SKM-1 treated with dmso at 0.1 percent for 144 hours (cell line): ENCODE data around the gene F2RL1.
A peak's percentile ranks its signal among the peaks of the same experiment; 100 is the strongest.
"Not testable (repeated sequence)": the region's sequence is repeated elsewhere in the genome, so short reads cannot be mapped to it uniquely, and the experiment has no call there.

Experiments
- DNase-seq: peaks from one replicate; lab custom pipeline; 2025; ENCODE audit not compliant: unreplicated experiment; lab: John Stamatoyannopoulos, UW

The F2RL1 gene

GRCh38 chr5:76849419-76850291 lies 30.8 kb downstream of the F2RL1 start, which contains the start of gene S100Z:
TSS of gene S100Z (plus strand) at chr5:76850014. CDS start at chr5:76875360, 25,346 bp downstream.
- peak; percentile 80 for DNase-seq

- DNase-seq: no peak
Observed at GRCh38 chr5:76850543-76851145, 31.8 kb downstream of the F2RL1 start.

- peak; percentile 19 for DNase-seq
Observed at GRCh38 chr5:76851728-76852369, 33.0 kb downstream of the F2RL1 start.

GRCh38 chr5:76852772-76853171 lies 33.9 kb downstream of the F2RL1 start:
- DNase-seq: no peak

GRCh38 chr5:76853741-76854140 lies 34.9 kb downstream of the F2RL1 start:
- DNase-seq: not testable (repeated sequence)

- DNase-seq: no peak
Observed at GRCh38 chr5:76854644-76855043, 35.8 kb downstream of the F2RL1 start.

- DNase-seq: not testable (repeated sequence)
Observed at GRCh38 chr5:76855501-76855900, 36.7 kb downstream of the F2RL1 start.

GRCh38 chr5:76855961-76856360 lies 37.1 kb downstream of the F2RL1 start:
- DNase-seq: peak; percentile 91

- peak; percentile 27 for DNase-seq
Observed at GRCh38 chr5:76856800-76857199, 38.0 kb downstream of the F2RL1 start.

- DNase-seq: peak; percentile 32
Observed at GRCh38 chr5:76859591-76860247, 40.9 kb downstream of the F2RL1 start.

GRCh38 chr5:76861612-76862011 lies 42.8 kb downstream of the F2RL1 start:
- no peak for DNase-seq

- DNase-seq: no peak
Observed at GRCh38 chr5:76863001-76863400, 44.2 kb downstream of the F2RL1 start.

- no peak for DNase-seq
Observed at GRCh38 chr5:76866503-76866902, 47.7 kb downstream of the F2RL1 start.

- no peak for DNase-seq
Observed at GRCh38 chr5:76867038-76867437, 48.2 kb downstream of the F2RL1 start.

GRCh38 chr5:76867827-76868693 lies 49.2 kb downstream of the F2RL1 start:
- peak; percentile 69 for DNase-seq

GRCh38 chr5:76870046-76870445 lies 51.2 kb downstream of the F2RL1 start:
- no peak for DNase-seq

- DNase-seq: peak; percentile 53
Observed at GRCh38 chr5:76874088-76874581, 55.3 kb downstream of the F2RL1 start.
